NCI-H526 treated with DMSO at 0.1 percent for 48 hours (cell line): Measurements from ENCODE around the gene HAP1.

Experiments used
- DNase-seq: peaks from one replicate; lab custom pipeline; 2025; lab: John Stamatoyannopoulos, UW

HAP1 gene

DNA sequence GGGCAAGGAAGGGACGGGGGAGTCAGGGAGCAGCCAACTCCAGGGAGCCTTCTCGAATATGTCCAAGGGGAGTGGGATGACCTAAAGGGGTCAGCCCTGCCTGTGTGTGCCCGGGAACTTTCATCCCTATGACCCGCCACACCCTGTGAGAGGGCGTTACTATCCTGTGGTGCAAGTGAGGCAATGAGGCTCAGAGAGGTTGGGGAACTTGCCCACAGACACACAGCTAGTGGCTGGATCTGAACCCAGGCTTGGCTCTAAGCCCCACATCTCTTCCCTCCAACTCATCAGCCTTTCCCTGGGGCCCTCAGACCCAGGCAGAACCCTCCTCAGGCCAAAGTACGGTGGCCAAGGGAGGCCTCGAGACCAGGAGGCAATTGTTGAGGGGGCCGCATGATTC, 28.9 kb upstream of the HAP1 start:
- no peak for DNase-seq

DNA sequence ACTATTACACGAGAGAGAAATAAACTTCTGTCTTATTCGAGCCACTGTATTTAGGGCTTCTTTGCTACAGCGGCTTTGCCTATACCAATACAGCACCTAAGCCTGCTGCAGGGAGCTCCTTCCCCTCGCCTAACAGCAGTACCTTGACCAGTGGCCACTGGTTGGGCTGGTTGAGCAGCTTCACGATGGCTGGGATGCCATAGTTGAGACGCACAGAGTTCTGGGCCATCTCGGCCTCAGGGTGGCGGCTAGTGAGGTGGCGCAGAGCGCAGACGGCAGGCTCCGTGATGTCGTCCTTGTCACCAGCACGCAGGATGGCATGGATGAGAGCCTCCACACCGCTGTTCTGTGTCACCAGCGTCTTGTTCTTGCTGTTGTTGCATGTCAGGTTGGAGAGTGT, 28.4 kb upstream of the HAP1 start:
- no peak for DNase-seq

DNA sequence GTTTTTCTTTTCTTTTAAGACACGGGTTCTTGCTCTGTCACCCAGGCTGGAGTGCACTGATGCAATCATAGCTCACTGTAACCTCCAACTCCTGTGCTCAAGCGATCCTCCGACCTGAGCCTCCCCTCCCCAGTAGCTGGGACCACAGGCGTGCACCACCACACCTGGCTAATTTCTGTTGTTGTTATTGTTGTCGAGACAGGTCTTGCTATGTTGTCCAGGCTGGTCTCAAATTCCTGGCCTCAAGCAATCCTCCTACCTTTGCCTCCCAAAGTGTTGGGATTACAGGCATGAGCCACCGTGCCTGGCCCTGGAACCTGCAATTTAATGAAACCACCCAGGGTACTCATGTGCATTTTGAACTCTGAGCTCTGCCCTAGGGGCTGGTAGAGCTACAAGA, 27.9 kb upstream of the HAP1 start:
- DNase-seq = no peak

DNA sequence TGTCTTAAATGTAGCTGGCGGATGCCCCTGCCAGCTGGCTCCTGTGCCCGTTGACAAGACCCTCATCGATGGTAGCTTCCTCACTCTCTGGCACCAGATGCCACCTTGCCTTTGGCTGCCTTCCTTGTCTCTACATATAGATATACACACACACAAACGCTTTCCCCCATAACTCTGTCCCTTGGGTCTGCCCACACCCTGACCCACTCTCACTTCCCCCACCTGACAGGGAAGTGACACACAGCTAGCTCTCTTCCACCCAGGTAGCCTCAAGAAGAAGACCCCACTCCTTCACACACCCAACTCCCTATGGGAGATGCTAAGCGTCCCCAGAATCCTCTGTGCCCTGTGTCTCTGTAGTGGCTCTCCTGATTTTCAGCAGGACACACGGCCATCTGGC, 26.4 kb upstream of the HAP1 start:
- DNase-seq = no peak

DNA sequence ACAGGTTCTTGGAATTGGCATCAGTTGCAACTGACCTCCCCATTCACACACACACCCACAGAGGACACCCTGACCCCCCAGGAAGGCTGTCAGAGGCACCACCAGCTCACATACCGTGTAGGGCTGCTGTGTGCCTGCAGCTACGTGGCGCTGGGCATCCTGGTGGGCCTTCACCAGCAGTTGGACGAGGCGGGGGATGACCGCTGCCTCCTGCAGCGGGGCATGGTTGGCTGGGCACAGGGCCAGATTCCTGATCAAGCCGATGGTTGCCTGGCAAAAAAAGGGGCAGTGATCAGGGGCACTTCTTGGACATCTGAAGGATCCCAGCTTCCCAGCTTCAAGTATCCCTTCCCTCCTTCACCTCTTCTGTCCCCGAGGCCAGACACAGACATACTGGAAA, 24.2 kb upstream of the HAP1 start:
- no peak for DNase-seq

DNA sequence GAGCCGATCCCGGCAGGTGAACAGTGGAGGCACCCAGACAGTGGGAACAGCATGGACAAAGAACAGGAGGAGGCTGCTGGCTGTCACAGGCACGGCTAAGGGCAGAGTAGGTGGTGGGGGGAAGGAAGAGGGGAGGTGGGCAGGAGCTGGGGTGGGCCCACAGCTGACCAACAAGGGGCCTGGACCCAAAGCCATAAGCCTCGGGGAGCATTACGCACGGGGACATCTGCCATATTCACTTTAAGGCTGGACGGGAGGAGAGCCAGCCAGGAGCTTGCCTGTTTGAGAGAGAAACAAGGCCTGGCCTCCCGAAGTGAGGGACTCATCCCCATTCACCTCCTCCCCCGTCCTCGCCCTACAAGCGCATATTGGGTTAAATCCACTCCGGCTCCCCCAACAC, 19.6 kb upstream of the HAP1 start:
- DNase-seq = no peak

DNA sequence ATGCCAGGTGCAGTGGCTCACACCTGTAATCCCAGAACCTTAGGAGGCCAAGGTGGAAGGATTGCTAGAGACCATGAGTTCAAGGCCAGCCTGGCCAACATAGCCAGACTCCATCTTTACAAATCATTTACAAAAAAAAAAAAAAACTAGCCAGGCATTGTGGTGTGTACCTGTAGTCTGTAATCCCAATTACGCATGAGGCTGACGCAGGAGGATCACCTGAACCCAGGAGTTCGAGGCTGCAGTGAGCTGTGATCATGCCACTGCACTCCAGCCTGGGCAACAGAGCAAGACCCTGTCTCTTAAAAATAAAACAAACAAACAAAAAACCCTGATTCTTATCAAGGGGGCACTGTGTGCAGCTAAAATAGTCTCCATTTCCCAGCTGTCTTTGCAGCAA, 16.8 kb upstream of the HAP1 start:
- no peak for DNase-seq

DNA sequence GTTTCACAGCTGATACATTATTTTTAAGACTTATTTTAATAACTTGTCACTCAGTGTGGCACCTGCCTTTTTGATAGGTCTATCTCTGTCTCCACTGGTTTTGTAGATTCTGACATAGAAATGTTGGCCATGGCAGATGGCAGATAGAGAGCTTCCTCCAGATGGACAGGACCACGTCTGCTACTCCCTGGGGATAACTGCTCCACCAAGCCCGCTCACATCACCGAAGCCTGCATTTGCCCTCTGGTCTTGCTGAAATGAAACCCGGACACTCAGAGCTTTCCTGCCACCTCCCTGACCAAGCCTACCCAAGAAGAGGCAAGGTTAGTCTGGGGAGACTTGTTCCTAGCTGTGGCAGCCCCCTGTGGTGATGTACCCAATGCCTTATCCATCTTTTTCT, 16.4 kb upstream of the HAP1 start:
- DNase-seq = no peak

DNA sequence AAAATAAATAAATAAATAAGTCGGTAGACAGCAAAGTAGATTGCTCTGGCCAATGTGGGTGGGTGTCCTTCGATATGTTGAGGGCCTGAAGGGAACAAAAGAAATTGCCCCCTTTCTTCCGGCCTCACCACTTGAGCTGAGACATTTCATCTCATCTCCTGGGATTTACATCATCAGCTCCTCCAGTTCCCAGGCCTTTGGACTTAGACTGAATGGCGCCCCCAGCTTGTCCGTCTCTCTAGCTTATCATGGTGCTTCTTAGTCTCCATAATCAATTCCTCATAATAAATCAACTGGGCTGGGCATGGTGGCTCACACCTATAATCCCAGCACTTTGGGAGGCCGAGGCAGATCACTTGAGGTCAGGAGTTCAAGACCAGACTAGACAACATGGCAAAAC, 13.8 kb upstream of the HAP1 start:
- DNase-seq = no peak

DNA sequence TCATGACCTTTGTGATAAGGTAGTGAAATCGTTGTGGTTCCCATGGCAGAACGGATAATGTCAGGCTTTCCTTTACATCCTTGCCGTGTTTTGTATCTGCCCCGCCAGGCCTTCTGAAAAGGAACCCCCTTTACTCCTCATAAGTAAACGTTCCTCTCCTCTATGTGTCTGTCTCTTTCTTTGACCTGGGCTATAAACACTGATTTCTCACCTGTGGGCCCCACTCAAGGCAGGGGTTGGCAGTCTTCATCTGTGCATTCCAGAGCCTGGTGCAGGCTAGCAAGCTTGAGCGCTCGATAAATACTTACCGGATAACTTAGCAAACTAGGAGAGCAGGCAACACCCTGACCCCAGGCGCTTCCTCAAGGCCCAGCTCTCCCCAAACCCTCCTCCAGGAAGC, 7.3 kb upstream of the HAP1 start:
- no peak for DNase-seq

DNA sequence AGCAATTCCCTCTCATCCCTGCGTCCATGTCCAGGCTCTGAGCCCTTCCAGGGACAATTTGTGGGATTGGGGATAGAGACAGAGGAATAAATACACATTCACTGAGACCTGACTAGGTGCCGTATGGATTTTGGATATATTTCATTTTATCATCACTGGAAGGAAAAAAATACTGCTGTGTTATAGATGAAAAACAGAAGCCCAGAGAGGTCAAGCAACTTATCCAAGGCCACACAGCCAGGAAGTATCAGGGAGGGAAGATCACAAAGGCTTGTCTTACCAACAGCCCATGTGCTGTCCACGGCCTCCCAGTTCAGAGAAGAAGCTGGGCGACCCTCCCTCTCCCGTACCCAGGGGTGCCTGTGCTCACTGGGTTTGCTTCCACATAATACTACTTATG, 6.1 kb upstream of the HAP1 start:
- no peak for DNase-seq

DNA sequence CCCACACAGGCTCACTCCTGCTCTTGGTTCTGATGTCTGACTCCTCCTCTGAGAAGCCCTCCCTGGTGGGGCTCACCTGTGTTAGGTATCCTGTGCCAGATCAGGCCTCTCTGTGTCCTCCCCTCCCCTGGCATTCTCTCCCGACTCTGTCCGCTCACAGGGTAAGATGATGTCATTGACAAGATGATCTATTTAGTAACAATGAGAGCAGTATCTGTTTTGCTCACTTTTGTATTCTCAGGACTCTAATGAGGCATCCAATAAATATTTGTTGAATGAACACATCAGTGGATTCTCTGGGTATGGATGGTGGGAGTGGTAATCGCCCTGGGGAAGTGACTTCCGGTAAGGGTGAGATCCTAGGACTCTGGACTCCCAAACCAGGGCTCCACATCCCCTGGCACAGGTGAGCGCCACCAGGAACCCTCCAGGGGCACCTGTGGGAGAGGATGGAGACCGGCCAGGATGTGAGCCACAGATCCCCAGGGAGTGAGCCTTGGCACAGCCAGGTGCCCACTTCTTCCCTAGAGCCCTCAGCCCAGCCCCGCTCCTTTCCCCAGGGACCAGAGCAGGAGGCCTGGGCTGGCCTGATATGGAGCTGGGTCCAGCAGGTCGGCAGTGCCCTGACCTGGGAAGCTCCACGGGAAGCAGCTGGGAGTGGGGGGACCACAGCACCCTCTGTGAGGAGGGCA, 5.4 kb upstream of the HAP1 start:
- DNase-seq = no peak

DNA sequence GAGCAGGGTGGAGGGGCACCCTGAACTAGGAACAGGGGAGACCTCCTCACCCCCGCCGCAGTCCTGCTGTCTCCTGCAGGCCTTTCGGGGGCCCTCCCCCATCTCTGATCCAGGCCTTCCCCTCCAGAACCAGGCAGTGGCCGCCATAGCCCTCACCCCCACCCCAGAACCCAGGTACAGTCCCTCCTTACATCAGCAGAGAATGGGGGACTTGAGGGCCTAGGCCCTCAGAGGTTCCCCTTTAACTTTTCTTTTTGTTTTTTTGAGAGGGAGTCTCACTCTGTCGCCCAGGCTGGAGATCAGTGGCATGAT, 4.3 kb upstream of the HAP1 start:
- DNase-seq = no peak

DNA sequence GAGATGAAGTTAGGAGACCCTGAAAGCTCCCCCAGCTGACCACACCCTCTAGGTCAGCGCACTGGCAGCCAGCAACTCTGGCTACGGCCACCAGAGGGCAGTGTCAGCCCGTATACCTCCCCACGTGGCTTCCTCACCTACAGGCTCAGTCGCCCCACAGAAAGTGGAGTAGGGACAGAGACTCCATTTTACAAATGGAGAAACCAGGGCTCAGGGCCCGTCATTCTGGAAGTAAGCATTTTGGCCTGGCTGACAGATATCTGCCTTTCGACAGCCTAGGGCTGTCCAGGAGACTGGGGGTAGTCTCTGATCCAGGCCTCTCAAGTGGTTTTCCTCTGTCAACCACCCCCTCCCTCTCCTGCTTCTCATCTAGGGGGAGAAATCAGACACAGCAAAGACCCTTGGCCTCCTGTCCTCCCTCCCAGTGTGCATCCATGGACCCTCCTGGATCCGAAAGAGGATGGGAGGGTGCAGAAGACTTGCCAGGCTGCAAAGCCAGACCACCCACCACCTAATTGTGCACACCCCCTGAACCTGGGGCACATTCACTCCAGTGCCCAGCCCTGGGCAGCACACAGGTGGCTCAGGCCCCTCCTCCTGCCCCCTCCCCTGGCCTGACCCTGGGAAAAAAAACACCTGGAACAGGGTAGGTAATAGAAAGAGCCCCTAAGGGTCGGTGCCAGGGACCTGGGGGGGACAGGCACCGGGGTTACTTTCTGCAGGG, 3.8 kb upstream of the HAP1 start:
- DNase-seq = peak; percentile 57

DNA sequence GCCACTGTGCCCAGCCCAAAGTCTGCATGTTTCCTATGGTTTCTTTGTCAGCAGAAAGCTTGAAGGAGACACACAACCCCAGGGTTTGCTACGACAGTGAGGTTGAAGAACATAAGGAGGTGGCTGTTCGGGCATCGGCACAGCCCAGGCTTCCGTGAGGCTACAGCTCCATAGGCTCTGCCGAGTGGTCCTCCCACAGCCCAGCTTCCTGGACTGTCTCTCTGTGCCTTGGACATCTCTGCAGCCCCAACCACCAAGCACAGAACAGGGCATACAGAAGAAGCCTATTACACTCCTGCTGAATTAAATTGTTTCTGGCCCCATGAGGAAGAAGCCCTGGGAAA, 3.2 kb upstream of the HAP1 start:
- no peak for DNase-seq

DNA sequence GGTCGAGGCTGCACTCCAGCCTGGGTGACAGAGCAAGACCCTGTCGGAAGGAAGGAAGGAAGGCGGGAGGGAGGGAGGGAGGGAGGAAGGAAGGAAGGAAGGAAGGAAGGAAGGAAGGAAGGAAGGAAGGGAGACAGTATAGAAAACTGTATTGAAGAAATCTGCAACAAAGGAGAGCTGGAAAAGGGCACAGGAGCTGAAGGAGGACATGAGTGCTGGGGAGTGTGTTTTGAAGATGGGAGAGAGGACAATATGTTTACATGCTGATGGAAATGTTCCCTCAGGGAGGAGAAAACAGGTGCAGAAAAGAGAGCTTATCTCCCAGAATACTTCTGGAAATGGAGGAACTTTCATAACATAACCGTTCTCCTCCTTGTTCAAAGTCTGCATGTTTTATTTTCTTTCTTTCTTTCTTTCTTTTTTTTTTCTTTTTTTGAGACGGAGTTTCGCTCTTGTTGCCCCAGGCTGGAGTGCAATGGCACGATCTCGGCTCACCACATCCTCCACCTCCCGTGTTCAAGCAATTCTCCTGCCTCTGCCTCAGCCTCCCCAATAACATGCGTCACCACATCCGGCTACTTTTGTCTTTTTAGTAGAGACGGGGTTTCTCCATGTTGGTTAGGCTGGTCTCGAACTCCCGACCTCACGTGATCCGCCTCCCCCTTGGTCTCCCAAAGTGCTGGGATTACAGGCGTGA, 2.7 kb upstream of the HAP1 start:
- no peak for DNase-seq

DNA sequence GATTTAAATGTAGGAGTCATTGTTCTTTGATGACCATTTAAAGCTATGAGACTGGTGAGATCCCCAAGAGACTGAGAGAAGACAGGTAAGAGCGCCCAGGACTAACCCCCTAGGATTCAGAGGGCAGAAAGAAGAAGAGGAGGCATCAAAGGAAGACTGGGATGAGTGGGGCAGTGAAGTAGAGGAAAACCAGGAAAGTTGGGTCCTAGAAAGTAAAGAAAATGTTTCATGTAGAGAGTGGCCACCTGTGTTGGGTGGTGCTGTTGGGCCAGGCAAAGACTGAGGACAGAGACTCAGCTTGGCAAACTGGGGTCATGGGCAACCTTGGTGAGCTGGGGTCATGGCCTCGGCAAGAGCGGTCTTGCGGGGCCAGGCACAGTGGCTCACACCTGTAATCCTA, 1.3 kb upstream of the HAP1 start:
- no peak for DNase-seq

DNA sequence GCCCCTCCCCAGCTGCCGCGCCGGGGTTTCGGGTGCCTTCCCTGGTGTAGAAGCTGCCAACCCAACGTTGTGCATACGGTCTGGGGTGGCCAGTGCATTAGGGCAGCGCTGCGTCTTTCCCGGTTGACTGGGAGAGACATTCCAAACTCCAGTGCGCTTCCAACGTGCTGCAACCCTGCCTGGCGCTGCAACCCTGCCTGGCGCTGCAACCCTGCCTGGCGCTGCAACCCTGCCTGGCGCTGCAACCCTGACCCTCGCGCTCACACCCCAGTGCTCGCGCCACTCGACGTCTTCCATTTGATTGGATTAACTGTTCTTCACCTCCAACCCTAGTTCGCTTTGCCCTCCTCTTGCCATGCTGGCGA, 488 bp upstream of the HAP1 start:
- DNase-seq = no peak

DNA sequence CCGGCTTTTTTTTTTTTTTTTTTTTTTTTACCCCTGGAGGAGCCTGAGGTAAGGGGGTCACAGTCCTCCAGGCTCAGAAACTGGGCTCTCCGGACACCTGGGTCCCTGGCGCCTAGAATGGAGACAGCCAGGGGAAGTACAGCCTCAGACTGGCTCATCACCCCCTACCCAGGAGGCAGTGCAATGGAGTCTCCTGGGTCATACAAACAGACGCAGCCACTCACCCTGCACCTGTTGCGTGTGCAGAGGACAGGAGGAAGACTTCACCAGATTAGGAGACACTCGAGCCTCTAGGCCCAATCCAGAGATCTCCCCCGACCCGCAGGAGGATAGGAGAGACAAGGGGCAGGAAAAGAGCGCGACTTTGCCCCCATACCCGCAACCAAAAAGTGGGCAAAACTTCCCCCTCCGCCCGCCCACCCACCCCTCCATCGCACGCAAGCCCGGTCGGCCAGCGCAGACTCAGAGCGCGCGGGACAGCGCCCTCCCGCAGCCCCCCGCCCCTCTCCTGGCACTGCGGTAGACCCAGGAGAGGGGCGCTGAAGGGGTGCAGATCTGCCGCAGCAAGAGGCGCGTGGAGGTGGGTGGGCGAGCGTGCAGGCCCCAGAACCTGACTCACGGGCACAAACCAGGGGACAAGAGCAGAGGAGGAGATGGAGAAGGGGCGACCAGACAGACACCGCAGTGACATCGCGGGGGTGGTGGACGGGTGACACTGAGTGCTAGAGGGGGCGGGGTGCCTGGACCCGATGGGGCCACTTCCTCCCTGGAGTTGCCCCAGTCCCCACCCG, 900 bp downstream of the HAP1 start:
- DNase-seq = no peak

DNA sequence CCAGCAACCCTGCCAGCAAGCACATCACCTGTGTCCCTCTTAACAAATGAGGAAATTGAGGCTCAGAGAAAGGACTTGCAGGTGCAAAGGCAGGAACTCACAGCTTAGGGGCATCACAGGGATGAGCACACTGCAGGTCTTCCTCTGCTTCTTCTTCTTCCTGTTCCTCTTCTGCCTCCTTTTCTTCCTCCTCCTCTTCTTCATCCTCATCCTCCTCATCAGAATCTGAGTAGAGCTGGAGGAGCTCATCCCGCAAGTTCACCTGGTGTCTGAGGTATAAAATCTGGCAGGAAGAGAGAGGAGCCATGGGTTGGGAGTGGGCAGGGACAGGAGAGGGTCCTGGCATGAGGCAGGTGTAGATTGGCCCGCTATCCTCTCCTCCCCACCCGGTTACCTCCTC, 2.6 kb downstream of the HAP1 start:
- DNase-seq = no peak

DNA sequence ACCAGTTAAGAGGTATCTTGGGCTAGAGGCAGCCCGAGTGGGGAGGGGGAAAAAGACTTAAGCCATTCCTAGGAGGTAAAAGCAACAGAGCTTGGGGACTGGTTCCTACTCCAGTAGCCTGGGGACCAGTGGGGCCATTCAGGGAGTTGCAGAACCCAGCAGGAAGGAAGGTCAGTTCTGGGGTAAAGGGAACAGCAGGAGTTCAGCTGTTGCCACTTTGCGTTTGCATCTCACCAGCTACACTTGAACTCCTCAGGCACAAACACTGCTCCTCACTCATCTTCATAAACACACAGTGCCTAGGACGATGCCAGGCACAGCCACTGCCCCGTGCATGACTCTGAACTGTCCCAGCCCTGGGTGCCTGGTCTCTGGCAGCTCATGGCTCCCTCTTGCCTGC, 4.0 kb downstream of the HAP1 start:
- DNase-seq = no peak

DNA sequence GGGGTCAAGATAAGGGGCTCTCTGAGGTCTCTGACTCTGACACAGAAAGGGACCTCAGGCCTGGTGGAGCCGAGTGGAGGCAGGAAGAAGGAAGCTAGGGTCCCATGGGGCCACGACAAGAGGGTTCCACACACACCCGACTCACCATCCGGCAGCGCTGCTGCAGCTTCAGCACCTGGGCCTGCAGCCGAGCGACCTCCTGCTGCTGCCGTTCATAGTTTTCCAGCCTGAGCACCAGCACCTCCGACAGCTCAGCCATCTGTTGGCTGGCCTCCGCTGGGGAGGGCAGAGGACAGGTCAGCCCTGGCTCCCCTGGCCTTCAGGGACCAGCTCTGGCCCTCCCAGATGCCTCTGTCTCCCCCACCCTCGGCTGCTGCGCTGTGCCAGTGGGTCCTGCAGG, 6.4 kb downstream of the HAP1 start:
- DNase-seq = no peak

DNA sequence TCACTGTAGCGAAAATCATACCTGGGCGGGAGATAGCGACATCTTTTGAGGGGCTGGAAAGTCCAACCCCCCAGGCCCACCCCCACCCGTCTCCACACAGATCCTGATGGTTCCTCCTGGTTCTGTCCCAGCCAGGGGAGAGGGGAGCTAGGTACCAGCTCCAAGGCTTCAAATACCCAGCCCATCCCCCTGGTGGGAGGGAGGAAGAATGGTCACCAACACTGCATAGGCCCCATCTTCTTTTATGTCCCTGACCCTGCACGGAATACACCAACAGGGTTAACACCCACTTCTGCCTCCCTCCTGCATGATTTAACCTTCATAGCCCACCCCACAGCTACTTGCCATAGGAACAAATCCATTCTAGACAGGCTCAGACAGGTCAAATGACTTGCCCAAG, 9.3 kb downstream of the HAP1 start:
- DNase-seq = no peak
